HG03135 (cell line): Measurements from ENCODE around the gene LRMDA.

Experiments
- ATAC-seq: cut with Tn5 transposase; IDR thresholded peaks from one replicate; pipeline ENCODE4 v1.9.1; 2021; ENCODE audit warnings: mild to moderate bottlenecking, moderate library complexity; ENCODE audit not compliant: unreplicated experiment

LRMDA gene

GRCh38 chr10:75632805-75633462 lies 201.5 kb downstream of the LRMDA start:
- ATAC-seq = no peak

DNA sequence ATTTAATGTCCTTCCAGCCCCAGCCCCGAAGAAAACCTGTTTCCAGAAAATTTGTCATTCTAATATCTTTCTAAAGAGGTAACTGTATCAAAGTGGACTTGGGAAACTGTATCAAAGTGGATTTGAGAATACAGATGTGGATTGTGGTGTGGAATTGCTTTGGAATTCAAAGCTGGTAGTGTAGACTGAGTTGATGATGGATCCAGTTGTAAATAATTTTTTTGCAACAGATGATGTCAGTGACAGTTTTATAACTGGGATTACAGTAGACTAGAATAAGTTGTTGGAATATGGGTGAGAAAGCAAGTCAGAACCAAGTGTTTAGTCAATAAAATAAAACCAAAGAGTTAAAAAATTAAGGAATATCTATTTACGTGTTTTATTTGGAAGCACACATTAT lies 202.1 kb downstream of the LRMDA start:
- ATAC-seq = no peak

GRCh38 chr10:75634947-75635346 lies 203.5 kb downstream of the LRMDA start:
- no peak for ATAC-seq

DNA sequence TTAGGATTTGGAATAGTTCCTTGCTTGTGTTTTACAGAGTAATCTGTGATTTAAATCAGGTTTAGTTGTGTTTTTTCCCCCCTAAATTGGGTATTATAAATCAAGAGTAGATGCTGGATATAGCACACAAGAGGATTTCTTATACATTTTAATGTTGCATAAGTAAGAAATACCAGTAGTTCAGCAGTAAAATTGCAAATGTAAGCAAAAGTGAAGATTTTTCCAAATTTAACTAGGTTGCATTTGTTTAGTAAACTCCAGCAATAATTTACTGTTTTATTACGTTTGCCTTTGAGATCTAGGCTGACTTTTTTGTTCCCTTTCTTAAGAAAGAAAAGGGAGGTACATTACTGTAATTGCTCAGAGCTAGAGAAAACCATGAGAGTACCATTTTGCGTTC lies 207.3 kb downstream of the LRMDA start:
- no peak for ATAC-seq

- no peak for ATAC-seq
Measured at GRCh38 chr10:75639736-75640135, 208.3 kb downstream of the LRMDA start.

DNA sequence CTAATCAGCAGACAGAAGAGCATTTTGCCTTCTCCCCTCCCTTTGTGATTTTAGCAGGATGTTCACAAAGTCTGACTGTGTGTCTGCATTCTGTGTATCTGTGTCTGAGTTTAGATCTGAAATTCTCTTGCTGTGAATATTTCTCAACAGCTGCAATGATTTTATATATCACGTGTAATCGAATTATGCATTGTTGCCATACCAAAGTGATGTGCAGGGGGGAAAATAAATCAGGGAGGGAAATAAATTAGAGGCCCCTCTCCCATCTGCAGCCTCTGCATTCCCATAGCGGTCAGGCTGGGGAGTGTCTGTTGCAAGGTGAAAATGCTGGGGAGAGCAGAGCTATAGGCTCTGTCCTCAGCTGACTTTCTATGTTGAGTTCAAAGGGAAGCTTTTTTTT lies 209.0 kb downstream of the LRMDA start:
- no peak for ATAC-seq

- no peak for ATAC-seq
Measured at GRCh38 chr10:75640803-75641202, 209.4 kb downstream of the LRMDA start.

DNA sequence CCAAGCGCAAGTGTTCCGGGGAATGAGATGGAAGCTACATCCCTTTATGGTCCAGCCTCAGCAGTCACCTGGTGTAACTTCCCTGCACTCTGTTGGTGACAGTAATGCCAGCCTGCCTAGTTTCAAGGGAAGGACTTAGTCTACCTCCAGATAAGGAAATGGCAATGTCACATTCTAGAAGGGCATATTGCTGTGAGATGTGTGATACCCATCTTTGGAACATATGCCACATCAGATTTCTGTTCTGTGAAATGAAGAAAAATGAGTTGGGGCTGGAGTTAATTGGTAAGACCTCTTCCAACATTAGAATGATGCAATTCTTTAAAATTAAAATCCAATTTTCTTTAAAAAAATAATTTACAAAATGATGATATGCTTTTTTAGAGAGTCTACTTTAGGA lies 212.0 kb downstream of the LRMDA start:
- ATAC-seq = no peak

DNA sequence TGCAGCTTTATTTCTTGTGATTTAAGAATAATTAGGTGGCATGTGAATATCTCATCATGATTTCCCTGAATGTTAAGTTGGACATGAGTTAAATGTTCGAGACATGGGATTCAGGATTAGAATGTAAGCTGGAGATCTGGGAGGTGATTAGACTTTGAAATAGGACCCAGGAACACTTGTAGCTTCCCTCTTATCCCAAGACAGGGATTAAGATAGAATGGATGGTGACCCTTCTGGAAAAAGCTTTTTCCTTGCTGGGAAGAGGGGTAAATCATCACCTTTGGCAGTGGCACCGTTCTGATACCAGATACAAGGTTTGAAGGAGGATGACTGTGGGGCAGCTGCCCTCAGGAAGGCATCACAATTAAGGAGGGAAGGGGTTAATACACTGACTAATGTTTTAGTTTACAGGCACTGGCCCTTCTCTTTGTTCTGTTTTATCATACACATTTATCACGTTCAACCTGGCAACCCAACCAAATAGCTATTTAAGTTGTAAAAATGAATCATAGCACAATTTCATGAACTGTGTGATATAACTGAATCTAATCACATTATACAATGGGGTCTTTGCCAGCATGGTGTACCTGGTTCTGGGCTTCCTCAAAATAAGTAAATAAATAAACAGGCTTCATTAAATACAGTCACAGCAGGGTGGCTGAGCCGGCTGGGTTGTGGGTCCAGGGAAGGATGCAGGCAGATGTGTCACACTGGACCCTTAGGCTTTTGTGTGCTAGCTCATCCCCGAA lies 212.7 kb downstream of the LRMDA start:
- no peak for ATAC-seq

GRCh38 chr10:75645704-75646103 lies 214.3 kb downstream of the LRMDA start:
- ATAC-seq = no peak

- no peak for ATAC-seq
Measured at GRCh38 chr10:75646218-75646915, 214.9 kb downstream of the LRMDA start.

GRCh38 chr10:75646916-75647315 lies 215.5 kb downstream of the LRMDA start:
- ATAC-seq = no peak

- no peak for ATAC-seq
Measured at GRCh38 chr10:75647675-75648074, 216.3 kb downstream of the LRMDA start.

GRCh38 chr10:75648351-75648750 lies 216.9 kb downstream of the LRMDA start:
- no peak for ATAC-seq

- ATAC-seq = no peak
Measured at GRCh38 chr10:75648854-75649253, 217.4 kb downstream of the LRMDA start.

DNA sequence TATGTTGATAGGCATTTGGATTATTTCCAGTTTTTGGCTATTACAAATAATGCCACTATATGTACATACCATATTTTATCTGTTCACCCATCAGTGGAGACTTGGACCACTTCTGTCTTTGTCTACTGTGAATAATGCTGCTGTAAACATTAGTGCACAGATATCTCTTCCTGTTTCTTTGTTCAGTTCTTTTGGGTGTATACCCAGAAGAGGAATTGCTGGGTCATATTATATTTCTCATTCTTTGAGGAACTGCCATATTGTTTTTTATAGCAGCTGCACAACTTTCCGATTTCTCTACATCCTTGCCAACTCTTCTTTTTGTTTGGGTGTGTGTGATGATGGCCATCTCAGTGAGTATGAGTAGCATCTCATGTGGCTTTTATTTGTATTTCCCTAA lies 218.0 kb downstream of the LRMDA start:
- ATAC-seq = no peak

- ATAC-seq = no peak
Measured at GRCh38 chr10:75650648-75651047, 219.2 kb downstream of the LRMDA start.

GRCh38 chr10:75651417-75651816 lies 220.0 kb downstream of the LRMDA start:
- no peak for ATAC-seq

- no peak for ATAC-seq
Measured at GRCh38 chr10:75652146-75652740, 220.8 kb downstream of the LRMDA start.

GRCh38 chr10:75653761-75654160 lies 222.3 kb downstream of the LRMDA start:
- ATAC-seq = no peak

GRCh38 chr10:75654171-75654771 lies 222.8 kb downstream of the LRMDA start:
- no peak for ATAC-seq
